Peyer's patch (tissue), 4 donors: ENCODE data around the gene HARS2.

Experiments used
- CTCF ChIP-seq, 6 experiments: fragments of 450-650 bp in 4 of 6; fragments of 200-600 bp in 2 of 6; sonication (generic) in 1 of 6; IDR thresholded peaks; one replicate each; pipeline ENCODE4 v1.5.1; 2017 to 2019; ENCODE audit warnings: antibody characterized with exemption in 6 of 6, mild to moderate bottlenecking in 3 of 6, moderate library complexity in 1 of 6
- POLR2A ChIP-seq, 2 donors: fragments of 450-650 bp; IDR thresholded peaks; one replicate each; pipeline ENCODE4 v1.5.1; 2017; ENCODE audit warnings: antibody characterized with exemption in 2 of 2, mild to moderate bottlenecking in 2 of 2, moderate library complexity in 2 of 2

GRCh38 chr5:140718266-140718592 is 27.0 kb downstream of the HARS2 start:
- TF ChIP-seq CTCF (IDR thresholded peaks at IDR 0.05) (no peak), POLR2A (IDR thresholded peaks at IDR 0.05) (no peak)
